GM21526 (cell line): ENCODE data around the gene PKHD1.

ENCODE experiments used
- ATAC-seq: cut with Tn5 transposase; IDR thresholded peaks from one replicate; pipeline ENCODE4 v1.9.1; 2021; ENCODE audit warnings: moderate library complexity; ENCODE audit not compliant: unreplicated experiment, low FRiP score

The PKHD1 gene

DNA sequence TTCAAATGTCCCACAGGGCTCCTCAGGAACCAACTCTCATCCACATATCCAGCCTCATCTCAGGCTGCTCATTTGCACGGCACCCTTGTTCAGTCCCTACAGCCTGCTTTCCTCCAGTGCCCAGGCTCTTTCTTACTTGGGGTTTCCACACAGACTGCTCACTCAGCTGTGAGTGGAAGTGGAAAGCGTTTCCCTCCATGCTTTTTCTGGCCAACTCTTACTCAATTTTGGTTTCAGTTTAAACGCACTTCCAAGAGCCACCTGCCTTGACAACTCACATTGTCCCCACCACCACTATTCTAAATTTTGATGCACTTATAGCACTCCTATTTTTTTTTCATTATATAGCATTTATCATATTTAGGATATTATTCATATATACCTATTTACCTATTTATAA lies 367.1 kb downstream of the PKHD1 start:
- ATAC-seq, result no peak

DNA sequence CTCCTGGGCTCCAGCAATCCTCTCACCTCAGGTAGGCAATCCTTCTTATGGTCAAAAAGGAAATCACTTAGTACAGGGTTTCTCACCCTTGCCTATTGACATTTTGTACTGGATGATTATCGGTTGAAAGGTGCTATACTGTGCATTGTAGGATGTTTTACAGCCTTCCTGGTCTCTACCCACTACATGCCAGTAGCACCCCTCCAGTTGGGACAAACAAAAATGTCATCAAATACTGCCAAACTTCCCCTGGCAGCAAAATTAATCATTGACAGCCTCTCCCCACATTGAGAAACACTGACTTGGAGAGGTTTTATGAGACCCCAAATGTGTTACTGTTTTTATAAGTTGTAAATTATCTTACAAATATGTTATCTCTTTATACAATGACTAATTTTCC lies 368.1 kb downstream of the PKHD1 start:
- ATAC-seq, result no peak

DNA sequence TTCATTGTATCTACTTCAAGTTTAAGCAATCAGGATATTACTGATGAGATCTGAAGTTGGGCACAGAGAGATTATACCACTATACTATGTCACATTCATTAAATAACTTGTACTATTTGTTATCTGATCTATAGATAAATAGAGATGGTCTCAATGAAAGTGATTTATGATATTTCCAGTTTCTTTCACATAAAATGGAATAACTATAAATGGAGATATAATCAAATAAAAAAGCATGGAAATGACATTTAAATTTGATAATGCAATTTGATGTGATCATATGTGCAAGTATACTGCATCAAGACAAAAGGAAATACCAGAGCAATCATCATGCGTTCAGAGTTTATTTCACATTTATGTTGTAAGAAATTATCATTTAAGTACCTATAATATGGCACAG lies 368.9 kb downstream of the PKHD1 start:
- no peak for ATAC-seq

DNA sequence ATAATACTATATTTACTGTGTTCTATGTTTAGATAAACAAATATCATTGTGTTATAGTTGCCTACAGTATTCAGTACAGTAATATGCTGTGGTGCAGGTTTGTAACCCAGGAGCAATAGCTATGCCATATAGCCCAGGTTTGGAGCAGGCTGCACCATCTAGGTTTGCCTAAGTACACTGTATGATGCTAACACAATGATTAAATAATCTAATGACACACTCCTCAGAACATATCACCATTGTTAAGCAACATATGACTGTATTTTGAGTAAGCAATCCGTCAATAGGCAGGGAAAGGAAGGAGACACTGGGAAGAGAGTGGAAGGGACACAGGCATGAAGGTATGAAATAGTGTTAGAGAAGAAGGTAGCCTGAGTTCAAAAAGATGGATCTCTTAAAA lies 369.9 kb downstream of the PKHD1 start:
- ATAC-seq, result no peak

DNA sequence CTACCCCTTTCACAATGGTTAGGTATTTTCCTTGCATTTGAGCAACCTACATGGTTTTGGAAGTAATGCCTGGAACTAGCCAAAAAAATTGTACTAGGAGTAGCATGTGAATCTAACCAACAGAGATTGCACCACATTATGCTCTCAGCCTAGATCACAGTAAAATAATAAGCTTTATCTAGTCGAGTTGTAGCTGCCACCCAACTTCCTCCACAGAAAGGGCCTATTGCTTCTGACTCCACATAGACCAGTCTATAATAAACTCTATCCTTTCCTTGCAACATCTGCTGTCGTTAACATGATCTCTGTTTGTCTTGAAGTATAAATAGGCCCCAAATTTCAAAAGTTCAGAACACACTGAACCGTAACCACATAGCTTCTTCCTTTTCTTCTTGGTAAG lies 375.5 kb downstream of the PKHD1 start:
- no peak for ATAC-seq

DNA sequence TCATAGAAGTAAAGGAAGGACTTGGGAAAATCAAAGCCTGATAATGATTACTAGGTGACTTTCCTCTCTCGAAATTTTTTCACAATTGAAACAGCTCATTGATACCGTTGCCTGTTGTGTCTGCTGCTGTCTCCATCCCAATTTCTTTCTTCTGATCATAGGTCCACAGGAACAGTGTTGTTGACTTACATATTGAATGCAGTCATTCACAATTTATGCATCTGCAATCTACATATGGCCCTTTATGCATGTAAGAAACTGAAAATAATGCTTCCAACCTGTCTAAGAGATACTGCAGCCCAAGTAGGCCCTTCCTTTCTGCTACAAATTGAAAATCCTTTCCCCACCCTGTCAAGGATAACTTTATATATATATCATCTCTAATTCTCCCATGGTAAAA lies 381.3 kb downstream of the PKHD1 start:
- no peak for ATAC-seq

DNA sequence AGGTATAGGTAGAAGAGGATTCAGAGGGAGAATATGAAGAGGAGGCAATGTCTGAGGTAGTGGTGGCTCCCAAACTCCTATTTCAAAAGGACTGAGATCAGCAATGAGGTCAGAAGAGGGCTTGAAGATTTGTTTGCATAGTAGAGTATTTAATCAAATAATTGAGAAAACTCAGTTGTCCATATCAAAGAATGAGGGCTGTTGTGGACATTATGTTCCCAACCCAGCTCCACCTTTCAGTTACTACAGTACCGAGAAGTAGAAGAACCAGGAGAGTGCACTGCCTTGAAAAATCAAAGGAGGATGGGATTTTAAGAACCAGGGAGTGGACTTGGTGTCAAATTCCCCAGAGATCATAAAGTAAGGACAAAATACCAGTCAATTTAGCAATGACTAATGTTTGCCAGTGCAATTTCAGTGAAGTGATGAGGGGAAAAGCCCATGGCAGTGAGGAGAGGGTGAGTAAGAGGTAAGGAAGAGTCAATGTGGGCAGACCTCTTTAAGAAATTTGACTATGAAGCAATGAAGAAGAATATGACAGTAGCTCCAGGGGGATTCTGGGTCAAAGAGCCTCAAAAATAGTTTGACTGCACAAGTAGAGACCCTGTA lies 382.4 kb downstream of the PKHD1 start:
- no peak for ATAC-seq

DNA sequence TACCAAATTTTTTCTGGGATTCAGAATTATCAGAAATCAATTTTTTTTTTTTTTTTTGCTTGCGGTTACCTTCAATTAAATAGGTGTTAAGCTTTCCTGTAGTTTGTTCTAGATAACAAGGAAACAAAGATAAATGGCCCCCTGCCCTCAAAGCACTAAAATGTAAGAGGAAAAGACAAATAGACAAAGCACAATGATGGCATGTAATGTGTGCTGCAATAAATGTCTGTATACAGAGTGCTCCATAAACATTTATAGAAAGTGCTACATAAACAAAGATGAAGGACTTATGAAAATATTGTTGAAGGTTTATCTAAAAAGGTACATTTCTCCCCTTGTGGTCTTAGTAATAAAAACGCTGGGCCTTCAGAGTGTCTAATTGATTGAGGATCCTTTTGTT lies 384.6 kb downstream of the PKHD1 start:
- no peak for ATAC-seq

DNA sequence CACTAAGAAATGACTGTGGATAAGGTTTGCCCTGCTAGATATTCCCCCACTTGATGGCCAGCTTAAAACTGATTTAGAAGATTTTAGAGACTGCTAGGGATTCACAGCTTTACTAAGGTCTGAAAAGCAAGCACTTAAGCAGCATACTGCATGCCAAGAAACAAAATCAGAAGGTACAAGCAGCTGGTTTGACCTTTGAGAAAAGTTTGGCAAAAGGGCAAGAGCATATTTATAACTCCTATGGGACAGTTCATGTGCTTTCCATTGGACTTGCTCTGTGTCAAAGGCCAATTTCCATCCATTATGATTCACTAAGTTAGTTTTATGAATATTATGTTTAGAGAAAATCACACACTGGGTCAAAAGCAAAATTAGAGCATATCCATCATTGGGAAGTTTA lies 402.8 kb downstream of the PKHD1 start:
- ATAC-seq, result no peak

DNA sequence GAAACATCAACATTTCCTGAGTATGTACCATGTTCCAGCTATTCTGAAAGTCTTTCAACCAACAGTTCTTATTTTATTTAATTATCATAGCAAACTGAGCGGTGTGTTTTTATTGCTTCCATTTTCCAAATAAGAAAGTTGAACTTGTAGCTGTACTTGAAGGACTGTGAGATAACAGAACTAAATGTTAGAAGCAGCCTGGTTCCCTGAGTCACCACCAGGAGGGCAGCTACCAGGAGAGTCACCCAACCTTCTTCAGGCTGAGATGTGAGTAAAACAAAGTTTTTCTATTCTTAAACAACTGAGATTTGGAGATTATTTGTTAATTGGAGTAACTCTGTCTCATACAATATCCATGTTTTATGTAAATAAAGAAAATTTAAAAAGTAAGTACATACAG lies 403.4 kb downstream of the PKHD1 start:
- no peak for ATAC-seq

DNA sequence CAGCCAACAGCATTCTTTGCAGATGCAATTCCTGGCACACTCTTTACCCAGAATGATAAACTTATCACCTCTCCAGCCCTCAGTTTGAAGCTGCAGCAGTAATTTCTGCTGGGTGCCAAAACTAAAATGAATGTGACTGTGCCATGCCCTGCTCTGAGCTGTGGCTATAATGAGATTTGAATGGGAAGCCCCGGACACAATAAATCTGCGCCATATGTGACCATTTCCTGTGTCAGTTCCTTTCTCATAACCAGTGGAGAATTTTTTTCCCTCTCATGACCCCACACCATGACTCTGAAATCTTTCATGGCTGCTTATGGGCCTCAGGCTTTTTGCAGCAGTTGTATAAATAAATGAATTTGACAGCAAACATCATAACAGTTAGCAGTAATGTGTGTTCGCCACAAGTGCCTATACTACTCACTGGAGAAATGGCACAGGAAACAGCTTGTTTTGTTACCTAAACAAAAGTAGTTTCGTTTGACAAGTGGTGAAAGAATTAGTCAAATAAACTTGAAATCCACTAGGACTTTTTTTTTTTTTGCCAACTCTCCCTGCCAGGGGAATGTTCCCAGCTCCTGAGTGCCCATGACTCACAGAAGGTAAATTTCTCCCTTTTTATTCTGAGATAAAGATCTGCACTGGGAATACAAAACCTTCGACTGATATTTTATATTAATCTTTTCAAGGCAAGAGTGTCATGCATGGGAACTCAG lies 408.4 kb downstream of the PKHD1 start:
- peak; percentile 78 for ATAC-seq

DNA sequence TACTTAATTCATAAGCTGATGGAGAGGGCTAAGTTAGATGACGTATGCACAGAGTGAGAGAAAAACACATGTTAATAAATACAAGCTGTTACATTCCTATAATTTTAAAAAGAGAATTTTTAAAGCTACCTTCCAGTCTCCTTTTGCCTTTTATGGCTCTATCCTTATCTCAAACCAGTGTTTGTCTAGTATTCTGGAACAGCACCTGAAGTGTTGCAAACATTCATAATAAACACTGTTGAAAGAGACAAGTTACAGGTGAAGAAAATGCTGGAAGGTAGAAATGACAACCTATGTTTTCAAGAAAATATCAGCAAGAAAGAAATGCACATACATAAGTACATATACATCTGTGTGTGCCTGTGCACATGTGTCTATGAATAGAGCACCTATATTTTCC lies 409.1 kb downstream of the PKHD1 start:
- no peak for ATAC-seq

DNA sequence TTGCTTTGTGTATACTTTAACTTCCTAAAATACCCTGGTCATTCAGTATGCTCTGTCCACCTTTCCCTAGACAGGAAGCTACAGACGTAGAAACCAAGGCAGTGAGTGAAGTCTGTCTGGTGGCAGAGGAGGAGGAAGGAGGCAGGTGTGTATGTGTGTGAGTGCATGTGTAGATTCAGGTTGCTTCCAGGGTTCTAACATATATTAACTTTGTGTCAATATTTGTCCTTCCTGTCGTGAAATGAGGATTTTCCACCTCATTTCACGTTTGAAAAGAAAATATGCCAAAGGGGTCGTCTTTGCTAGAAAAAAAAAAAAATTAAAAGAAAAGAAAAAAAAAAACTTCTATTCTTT lies 411.5 kb downstream of the PKHD1 start:
- no peak for ATAC-seq

DNA sequence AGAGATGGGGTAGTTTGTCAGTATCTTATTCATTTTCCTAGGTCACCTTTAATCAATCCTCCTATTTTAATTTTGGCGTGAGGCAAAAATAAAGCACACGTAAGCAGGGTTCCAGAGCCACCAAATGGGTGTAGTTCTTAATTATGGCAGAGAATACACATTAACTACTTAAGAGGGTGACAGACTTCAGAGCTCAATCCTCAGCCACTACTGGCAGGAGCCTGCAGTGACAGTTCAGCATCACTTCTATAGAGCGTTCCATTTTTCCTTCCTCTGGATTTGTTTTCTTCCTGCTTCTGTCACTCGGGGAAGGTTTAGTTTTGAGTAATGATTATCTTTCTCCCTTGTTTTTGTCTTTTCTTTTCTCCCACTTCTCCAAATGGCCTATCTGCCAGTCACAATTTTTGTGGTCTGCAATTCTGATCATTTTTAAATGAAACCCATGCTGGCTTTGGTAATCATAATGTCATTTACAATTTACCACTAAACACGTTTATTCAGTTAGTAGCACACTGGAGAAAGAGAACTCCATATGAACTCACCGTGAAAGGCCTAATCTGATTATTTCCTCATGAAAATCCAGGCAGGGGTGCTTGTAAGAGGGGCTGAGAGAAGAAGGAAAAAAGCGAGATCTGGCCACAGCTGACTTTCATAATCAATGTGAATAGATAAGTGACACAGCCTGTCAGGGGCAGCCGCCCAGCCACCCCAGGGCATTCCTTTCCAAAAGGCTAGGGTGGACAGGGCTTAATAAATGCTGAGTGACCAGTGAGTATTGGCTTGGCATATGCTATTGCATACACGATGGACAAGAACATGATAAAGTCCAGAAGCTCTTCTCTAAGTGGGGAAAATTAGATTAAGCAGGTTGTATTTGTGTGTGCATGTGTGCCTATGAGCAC lies 412.1 kb downstream of the PKHD1 start:
- ATAC-seq, result no peak

DNA sequence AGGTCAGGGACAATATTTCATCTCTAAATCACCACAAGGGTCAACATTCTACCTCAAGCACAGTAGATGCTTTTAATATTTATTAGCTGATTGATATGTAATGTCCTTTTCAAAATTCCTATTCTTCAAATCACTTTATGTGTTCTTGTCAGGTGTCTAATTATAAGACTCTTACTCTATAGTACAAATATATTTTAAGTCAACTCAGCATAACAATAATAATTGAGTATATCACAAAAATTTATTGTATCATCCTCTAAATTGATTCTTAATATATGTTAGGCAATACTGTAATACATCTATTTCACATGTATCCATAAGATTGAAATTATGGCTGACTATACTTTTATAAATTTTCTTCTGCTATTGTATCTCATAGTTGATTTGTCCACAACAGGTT lies 423.9 kb downstream of the PKHD1 start:
- no peak for ATAC-seq

DNA sequence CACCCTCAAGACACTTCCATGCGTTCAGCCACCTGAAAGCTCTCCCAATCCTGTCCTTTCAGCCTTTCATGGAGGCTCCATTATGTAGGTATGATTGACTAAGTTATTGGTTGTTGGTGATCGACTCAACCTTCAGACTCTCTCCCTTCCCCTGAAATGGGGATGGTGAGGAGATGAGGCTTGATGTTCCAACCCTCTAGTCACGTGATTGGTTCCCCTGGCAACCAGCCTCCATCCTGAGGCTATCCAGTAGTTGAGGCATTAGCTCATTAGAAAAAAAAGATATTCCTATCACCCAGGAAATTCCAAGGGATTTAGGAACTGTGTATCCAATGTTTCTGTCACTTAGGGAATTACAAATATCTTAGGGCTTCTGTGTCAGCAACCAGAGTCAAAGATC lies 426.6 kb downstream of the PKHD1 start:
- ATAC-seq, result no peak

DNA sequence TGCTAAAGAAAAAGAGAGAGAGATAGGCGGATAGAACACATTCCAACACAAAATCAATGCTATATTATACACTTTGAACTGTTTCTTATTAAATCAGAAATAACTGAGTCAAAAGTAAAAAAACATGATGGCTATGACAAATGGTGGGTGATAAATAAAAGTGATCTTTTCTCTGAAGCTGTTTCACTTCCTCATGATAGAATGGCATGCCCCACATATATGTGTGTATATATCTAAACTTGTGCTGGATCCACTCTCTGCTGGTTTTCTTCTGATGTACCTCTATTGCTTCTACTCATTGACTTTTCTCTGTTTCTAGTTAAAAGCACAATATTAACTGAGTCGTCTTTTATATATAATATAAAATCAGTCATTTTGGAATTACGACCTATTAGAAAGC lies 429.9 kb downstream of the PKHD1 start:
- ATAC-seq, result no peak

DNA sequence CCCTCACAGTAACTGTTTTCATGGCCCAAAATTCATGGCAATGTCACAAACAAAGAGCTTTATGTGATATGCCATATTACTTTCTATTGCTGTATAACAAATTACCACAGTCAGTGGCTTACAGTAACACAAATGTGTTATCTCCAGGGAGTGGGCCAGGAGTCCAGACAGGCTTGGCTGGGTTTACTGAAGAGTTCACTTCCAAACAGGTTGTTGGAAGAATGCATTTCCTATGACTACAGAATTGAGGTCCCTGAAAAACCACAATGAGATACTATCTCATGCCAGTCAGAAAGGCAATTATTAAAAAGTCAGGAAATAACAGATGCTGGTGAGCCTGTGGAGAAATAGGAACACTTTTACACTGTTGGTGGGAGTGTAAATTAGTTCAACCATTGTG lies 431.9 kb downstream of the PKHD1 start:
- ATAC-seq, result no peak

DNA sequence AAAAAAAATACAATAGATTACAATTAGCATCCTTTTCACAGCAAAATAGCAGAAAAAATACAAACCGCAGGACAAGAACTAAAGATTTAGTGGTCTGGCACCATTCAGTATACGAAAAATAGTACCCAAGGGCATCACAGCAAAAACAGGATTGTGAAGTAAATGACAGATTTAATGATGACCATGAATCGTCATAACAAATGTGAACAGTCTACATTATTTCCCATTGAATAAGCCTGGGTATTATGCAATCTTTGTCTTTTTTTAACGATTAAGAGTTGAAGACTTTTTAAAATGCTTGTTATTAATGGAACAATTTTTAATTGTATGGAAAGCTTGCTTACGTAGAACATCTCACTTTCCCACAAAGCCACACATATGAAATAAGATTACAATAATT lies 432.8 kb downstream of the PKHD1 start:
- ATAC-seq, result no peak

DNA sequence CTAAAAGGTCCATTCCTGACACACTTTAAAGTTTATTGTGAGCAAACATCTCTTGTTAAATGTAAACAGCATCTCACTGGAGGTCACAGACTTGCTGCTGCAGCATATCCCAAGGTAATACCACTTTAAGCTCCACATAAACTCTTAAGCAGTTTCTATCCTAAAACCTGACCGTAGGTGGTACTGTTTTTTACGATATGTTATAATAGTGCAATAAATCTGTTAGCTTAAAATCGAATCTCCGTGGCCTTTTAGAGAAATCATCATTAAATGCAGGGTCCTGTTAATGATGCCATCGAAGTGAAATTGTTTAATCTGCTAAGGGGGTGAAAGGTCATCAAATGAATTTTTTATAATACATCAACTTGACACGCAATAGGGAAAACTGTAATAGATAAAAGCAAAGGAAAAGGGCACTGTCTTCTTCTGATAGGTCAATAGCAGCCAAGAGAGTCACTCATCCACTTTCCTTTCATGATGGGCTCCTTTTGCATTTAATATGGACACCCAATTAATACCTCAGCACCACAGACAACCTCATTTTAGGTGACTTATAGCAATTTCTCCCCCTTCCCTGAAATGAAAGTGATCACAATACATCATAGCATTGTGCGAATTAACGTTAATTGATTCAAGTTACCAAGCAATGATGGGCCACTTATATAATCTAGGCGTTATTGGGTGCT lies 436.1 kb downstream of the PKHD1 start:
- no peak for ATAC-seq

DNA sequence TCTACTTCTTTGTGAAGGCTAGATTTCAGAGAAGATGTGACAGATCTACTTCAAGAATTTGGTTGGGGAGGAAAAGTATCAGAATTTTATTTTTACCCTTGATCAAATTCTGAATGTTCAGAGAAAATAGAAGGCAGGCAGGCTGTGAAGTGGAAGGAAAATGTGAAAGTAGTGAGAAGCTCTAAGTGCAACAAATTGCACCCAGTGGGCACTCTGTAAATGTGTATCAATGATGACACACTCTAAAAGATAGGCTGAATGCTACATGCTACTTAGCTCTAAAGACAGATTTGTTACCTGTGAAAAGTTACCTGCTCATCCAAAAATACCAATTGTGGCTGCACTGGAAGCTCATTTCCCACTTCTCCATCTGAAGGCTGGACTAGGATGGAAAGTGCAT lies 438.6 kb downstream of the PKHD1 start:
- ATAC-seq, result no peak
